HepG2 (cell line): ENCODE results near the gene GSTA5. TPM values are rescaled to one million over a fixed set of nuclear protein-coding genes. Genes with fewer than 3 reads are reported as not detected.

Source experiments
- ARNTL ChIP-seq: sonication (generic); formaldehyde crosslinking; IDR thresholded peaks from 2 replicates; pipeline ENCODE4 v1.4.0; 2020; ENCODE audit warnings: mild to moderate bottlenecking, missing genetic modification reagents
- ATAD3A ChIP-seq: sonication (generic); formaldehyde crosslinking; IDR thresholded peaks from 2 replicates; pipeline ENCODE4 v1.4.0; 2020; ENCODE audit warnings: missing genetic modification reagents
- BRD4 ChIP-seq: sonication (generic); formaldehyde crosslinking; IDR thresholded peaks from 2 replicates; pipeline ENCODE4 v1.4.0; 2020; ENCODE audit warnings: missing genetic modification reagents
- ELF1 ChIP-seq: sonication (generic); formaldehyde crosslinking; IDR thresholded peaks from 2 replicates; pipeline ENCODE4 v1.4.0; 2020; ENCODE audit warnings: missing genetic modification reagents
- ELF3 ChIP-seq: IDR thresholded peaks from 2 replicates; pipeline ENCODE4 v1.6.1; 2016; ENCODE audit warnings: missing genetic modification reagents, missing compliant biosample characterization
- HNF4A ChIP-seq: sonication (generic); formaldehyde crosslinking; IDR thresholded peaks from 2 replicates; pipeline ENCODE4 v1.4.0; 2020; ENCODE audit warnings: missing genetic modification reagents
- JUN ChIP-seq: sonication (generic); formaldehyde crosslinking; IDR thresholded peaks from 2 replicates; pipeline ENCODE4 v1.4.0; 2020; ENCODE audit warnings: mild to moderate bottlenecking, missing genetic modification reagents
- KDM6A ChIP-seq: IDR thresholded peaks from 2 replicates; pipeline ENCODE4 v1.6.1; 2016; ENCODE audit warnings: low read depth
- MED13 ChIP-seq: sonication (generic); formaldehyde crosslinking; IDR thresholded peaks from 2 replicates; pipeline ENCODE4 v1.5.0; 2020; ENCODE audit warnings: missing genetic modification reagents
- MLX ChIP-seq: IDR thresholded peaks from 2 replicates; pipeline ENCODE4 v1.6.1; 2016
- RBM39 ChIP-seq: fragments of 200-400 bp; formaldehyde crosslinking; IDR thresholded peaks from one replicate; pipeline ENCODE4 v1.6.1; 2018; ENCODE audit warnings: antibody characterized with exemption, mild to moderate bottlenecking, low read depth, low read length; ENCODE audit not compliant: poor library complexity, severe bottlenecking
- SP140L ChIP-seq: sonication (generic); formaldehyde crosslinking; IDR thresholded peaks from 2 replicates; pipeline ENCODE4 v1.4.0; 2020; ENCODE audit warnings: missing genetic modification reagents, borderline replicate concordance
- TMF1 ChIP-seq: sonication (generic); formaldehyde crosslinking; IDR thresholded peaks from 2 replicates; pipeline ENCODE4 v1.8.1; 2022; ENCODE audit warnings: low read depth, missing genetic modification reagents
- ZNF263 ChIP-seq: sonication (generic); formaldehyde crosslinking; IDR thresholded peaks from 2 replicates; pipeline ENCODE4 v1.4.0; 2020; ENCODE audit warnings: missing genetic modification reagents
- ZNF350 ChIP-seq: sonication (generic); formaldehyde crosslinking; IDR thresholded peaks from 2 replicates; pipeline ENCODE4 v1.4.0; 2020; ENCODE audit warnings: mild to moderate bottlenecking, low read depth, missing genetic modification reagents, borderline replicate concordance
- ZNF354B ChIP-seq: sonication (generic); formaldehyde crosslinking; IDR thresholded peaks from 2 replicates; pipeline ENCODE4 v1.8.0; 2022; ENCODE audit warnings: mild to moderate bottlenecking, missing genetic modification reagents
- ZNF510 ChIP-seq: sonication (generic); formaldehyde crosslinking; IDR thresholded peaks from 2 replicates; pipeline ENCODE4 v1.4.0; 2020; ENCODE audit warnings: low read depth, mild to moderate bottlenecking, missing genetic modification reagents
- ZNF737 ChIP-seq: sonication (generic); formaldehyde crosslinking; IDR thresholded peaks from 2 replicates; pipeline ENCODE4 v1.5.0; 2020; ENCODE audit warnings: missing genetic modification reagents, mild to moderate bottlenecking, borderline replicate concordance
- polyA plus RNA-seq, 8 experiments: library from polyadenylated mRNA; depleted of rRNA in 3 of 8; stranded (reverse) in 7 of 8; unstranded in 1 of 8; fragments of >200 nt; fragmentation: Illumina TruSeq in 4 of 8; extraction: Trizol in 4 of 8; gene quantifications; 2 replicates each; pipeline versions ENCODE4 v1.2.1 to v1.2.3, GENCODE V29; 2011 to 2016; ENCODE audit warnings: low read depth in 4 of 8, missing spikeins in 1 of 8, mixed read lengths in 1 of 8; ENCODE audit not compliant: insufficient read depth in 1 of 8
- total RNA-seq, 5 experiments: library from RNA; depleted of rRNA; stranded (reverse); fragments of >200 nt; fragmentation: Illumina TruSeq; extraction: Trizol; gene quantifications; 2 replicates each; pipeline ENCODE4 v1.2.3, GENCODE V29; 2016; ENCODE audit warnings: low read depth in 1 of 5
- TF ChIP-seq, protein P1 (sequence below): IDR thresholded peaks from 2 replicates; pipeline ENCODE4 v1.6.1; 2016; ENCODE audit warnings: missing compliant biosample characterization, missing genetic modification reagents, borderline replicate concordance
- TF ChIP-seq, protein P2 (sequence below): sonication (generic); formaldehyde crosslinking; IDR thresholded peaks from 2 replicates; pipeline ENCODE4 v1.5.0; 2020; ENCODE audit warnings: mild to moderate bottlenecking, missing genetic modification reagents, moderate library complexity
- TF ChIP-seq, protein P3 (sequence below): sonication (generic); formaldehyde crosslinking; conservative IDR thresholded peaks from 2 replicates; pipeline ENCODE4 v1.5.0; 2020; ENCODE audit warnings: missing genetic modification reagents
- TF ChIP-seq, protein P4 (sequence below): IDR thresholded peaks from 2 replicates; pipeline ENCODE4 v1.6.1; 2018; ENCODE audit warnings: missing genetic modification reagents, mild to moderate bottlenecking, missing compliant biosample characterization
- TF ChIP-seq, protein P5 (sequence below): sonication (generic); formaldehyde crosslinking; IDR thresholded peaks from 2 replicates; pipeline ENCODE4 v1.4.0; 2020; ENCODE audit warnings: mild to moderate bottlenecking, missing genetic modification reagents

The GSTA5 gene
- total and polyA plus RNA-seq, 2 of the 13 experiments (the other 11 are each of a cell fraction or from before 2014, with no cell fraction given): not detected

DNA sequence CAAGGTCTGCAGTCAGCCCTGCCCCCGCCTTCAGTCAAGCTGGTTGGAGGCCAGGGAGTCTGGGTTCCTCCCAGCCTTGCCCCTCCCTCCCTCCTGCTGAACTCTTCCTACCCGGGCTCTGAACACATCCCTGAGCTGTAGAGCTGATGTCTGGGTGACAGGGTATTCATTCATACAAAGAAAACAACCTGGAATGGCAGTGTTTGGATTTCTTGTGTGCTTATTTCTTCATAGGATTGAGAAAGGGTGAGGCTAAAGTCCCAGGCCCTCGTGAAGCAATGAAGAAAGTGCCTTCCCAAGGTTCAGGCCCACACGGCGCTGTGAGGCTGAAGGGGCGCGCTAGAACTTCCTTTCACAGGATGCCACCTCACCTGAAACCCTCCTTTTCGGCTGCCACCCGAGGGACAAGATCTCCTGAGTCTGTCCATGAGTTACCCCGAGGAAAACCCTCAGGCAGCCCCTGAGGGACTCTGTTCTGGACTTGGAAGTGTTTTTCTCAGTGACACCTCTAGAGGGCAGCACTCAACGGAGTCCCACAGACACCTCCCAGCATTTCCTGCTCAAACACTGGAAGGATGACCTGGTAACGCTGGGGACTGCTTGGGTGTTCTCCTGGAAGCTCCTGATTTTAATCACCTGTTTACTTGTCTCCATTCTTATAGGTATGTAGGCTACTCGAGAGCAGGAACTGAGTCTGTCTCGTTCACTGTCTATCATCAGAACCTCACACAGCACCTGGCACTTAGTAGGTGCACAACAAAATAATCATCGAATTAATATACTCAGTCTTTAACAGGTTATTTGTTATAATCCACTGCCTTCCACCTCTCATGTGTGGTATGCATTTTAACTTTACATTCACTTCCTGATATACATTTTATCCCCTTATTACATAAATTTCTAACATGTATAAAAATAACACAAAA is 25.2 kb downstream of the GSTA5 start (continued):
- TF ChIP-seq ZNF354B: no peak
- TF ChIP-seq, protein P1, sequence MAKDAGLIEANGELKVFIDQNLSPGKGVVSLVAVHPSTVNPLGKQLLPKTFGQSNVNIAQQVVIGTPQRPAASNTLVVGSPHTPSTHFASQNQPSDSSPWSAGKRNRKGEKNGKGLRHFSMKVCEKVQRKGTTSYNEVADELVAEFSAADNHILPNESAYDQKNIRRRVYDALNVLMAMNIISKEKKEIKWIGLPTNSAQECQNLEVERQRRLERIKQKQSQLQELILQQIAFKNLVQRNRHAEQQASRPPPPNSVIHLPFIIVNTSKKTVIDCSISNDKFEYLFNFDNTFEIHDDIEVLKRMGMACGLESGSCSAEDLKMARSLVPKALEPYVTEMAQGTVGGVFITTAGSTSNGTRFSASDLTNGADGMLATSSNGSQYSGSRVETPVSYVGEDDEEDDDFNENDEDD (CRISPR knock-in tag): peak; percentile 37; the same call in 1 of the 2 replicates
- no peak for TF ChIP-seq RBM39
- no peak for TF ChIP-seq ZNF263 (CRISPR knock-in tag)
- TF ChIP-seq ELF1 (CRISPR knock-in tag): 0 out of 2 replicates have a peak, but pooled peaks have one; percentile 42
- TF ChIP-seq ELF3 (CRISPR knock-in tag): peak; percentile 39; the same call in 1 of the 2 replicates
- no peak for TF ChIP-seq MLX (CRISPR knock-in tag)
- peak; percentile 88; the same call in 1 of the 2 replicates for TF ChIP-seq ZNF350 (CRISPR knock-in tag)
- no peak for TF ChIP-seq ATAD3A (CRISPR knock-in tag)
- TF ChIP-seq, protein P2, sequence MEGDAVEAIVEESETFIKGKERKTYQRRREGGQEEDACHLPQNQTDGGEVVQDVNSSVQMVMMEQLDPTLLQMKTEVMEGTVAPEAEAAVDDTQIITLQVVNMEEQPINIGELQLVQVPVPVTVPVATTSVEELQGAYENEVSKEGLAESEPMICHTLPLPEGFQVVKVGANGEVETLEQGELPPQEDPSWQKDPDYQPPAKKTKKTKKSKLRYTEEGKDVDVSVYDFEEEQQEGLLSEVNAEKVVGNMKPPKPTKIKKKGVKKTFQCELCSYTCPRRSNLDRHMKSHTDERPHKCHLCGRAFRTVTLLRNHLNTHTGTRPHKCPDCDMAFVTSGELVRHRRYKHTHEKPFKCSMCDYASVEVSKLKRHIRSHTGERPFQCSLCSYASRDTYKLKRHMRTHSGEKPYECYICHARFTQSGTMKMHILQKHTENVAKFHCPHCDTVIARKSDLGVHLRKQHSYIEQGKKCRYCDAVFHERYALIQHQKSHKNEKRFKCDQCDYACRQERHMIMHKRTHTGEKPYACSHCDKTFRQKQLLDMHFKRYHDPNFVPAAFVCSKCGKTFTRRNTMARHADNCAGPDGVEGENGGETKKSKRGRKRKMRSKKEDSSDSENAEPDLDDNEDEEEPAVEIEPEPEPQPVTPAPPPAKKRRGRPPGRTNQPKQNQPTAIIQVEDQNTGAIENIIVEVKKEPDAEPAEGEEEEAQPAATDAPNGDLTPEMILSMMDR: peak; percentile 88
- peak; percentile 77; the same call in 1 of the 2 replicates for TF ChIP-seq MED13 (CRISPR knock-in tag)
- TF ChIP-seq TMF1 (CRISPR knock-in tag): no peak; the same call in 1 of the 2 replicates
- TF ChIP-seq ARNTL (CRISPR knock-in tag): 0 out of 2 replicates have a peak, but pooled peaks have one; percentile 34
- peak; percentile 76; the same call in 1 of the 2 replicates for TF ChIP-seq KDM6A
- TF ChIP-seq, protein P3, sequence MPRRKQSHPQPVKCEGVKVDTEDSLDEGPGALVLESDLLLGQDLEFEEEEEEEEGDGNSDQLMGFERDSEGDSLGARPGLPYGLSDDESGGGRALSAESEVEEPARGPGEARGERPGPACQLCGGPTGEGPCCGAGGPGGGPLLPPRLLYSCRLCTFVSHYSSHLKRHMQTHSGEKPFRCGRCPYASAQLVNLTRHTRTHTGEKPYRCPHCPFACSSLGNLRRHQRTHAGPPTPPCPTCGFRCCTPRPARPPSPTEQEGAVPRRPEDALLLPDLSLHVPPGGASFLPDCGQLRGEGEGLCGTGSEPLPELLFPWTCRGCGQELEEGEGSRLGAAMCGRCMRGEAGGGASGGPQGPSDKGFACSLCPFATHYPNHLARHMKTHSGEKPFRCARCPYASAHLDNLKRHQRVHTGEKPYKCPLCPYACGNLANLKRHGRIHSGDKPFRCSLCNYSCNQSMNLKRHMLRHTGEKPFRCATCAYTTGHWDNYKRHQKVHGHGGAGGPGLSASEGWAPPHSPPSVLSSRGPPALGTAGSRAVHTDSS (CRISPR knock-in tag): no peak
- 0 out of 2 replicates have a peak, but pooled peaks have one; percentile 29 for TF ChIP-seq SP140L
- TF ChIP-seq ZNF737 (CRISPR knock-in tag): 0 out of 2 replicates have a peak, but pooled peaks have one; percentile 39
- no peak for TF ChIP-seq ZNF510 (CRISPR knock-in tag)
- TF ChIP-seq, protein P4, sequence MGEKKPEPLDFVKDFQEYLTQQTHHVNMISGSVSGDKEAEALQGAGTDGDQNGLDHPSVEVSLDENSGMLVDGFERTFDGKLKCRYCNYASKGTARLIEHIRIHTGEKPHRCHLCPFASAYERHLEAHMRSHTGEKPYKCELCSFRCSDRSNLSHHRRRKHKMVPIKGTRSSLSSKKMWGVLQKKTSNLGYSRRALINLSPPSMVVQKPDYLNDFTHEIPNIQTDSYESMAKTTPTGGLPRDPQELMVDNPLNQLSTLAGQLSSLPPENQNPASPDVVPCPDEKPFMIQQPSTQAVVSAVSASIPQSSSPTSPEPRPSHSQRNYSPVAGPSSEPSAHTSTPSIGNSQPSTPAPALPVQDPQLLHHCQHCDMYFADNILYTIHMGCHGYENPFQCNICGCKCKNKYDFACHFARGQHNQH (CRISPR knock-in tag): no peak
- peak; percentile 54; the same call in 1 of the 2 replicates for TF ChIP-seq BRD4
- TF ChIP-seq, protein P5, sequence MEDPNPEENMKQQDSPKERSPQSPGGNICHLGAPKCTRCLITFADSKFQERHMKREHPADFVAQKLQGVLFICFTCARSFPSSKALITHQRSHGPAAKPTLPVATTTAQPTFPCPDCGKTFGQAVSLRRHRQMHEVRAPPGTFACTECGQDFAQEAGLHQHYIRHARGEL: no peak
- TF ChIP-seq JUN (CRISPR knock-in tag): 0 out of 2 replicates have a peak, but pooled peaks have one; percentile 35
- peak; percentile 95 for TF ChIP-seq HNF4A
